Fibroblast of lung (primary cell): ENCODE measurements around the gene CFAP52. TPM values are rescaled to one million over a fixed set of nuclear protein-coding genes. Genes with fewer than 3 reads are reported as not detected.

Experiments
- DNase-seq, 2 donors: peaks; one replicate each; pipeline versions ENCODE4 v3.0.0 to v3.0.0-alpha.2; 2010; ENCODE audit warnings: low read depth in 2 of 2
- H2AFZ ChIP-seq: 2 replicates; pipeline ENCODE4 v1.5.1; 2012; ENCODE audit warnings: low read length, control low read depth, inconsistent platforms
- H3K27ac ChIP-seq: 2 replicates; pipeline ENCODE4 v1.5.1; 2011; ENCODE audit warnings: low read length, control low read depth; ENCODE audit not compliant: insufficient read depth
- H3K27me3 ChIP-seq: 2 replicates; pipeline ENCODE4 v1.5.1; 2011; ENCODE audit warnings: mild to moderate bottlenecking, low read length; ENCODE audit not compliant: control insufficient read depth, insufficient read depth
- H3K36me3 ChIP-seq: 2 replicates; pipeline ENCODE4 v1.5.1; 2011; ENCODE audit warnings: low read length; ENCODE audit not compliant: control insufficient read depth, insufficient read depth
- H3K4me1 ChIP-seq: 2 replicates; pipeline ENCODE4 v1.5.1; 2011; ENCODE audit warnings: low read length; ENCODE audit not compliant: control insufficient read depth, insufficient read depth; ENCODE audit errors: extremely low read depth
- H3K4me2 ChIP-seq: 2 replicates; pipeline ENCODE4 v1.5.1; 2011; ENCODE audit warnings: low read length, control low read depth; ENCODE audit not compliant: insufficient read depth; ENCODE audit errors: extremely low read depth
- H3K4me3 ChIP-seq, 4 experiments: fragments of 200-600 bp in 1 of 4; sonication (generic) in 1 of 4; replicated peaks in 1 of 4; 2 replicates each; pipeline ENCODE4 v1.5.1; 2011 to 2016; ENCODE audit warnings: low read length in 4 of 4, low read depth in 3 of 4, mild to moderate bottlenecking in 3 of 4, control low read depth in 2 of 4, inconsistent platforms in 1 of 4, mixed read lengths in 1 of 4; ENCODE audit not compliant: insufficient read depth in 1 of 4; ENCODE audit errors: control extremely low read depth in 1 of 4
- H3K79me2 ChIP-seq: 2 replicates; pipeline ENCODE4 v1.5.1; 2012; ENCODE audit warnings: mild to moderate bottlenecking, low read length, inconsistent platforms; ENCODE audit not compliant: control insufficient read depth, insufficient read depth
- H3K9ac ChIP-seq: 2 replicates; pipeline ENCODE4 v1.5.1; 2011; ENCODE audit warnings: mild to moderate bottlenecking, low read length, control low read depth; ENCODE audit not compliant: insufficient read depth
- H3K9me3 ChIP-seq: 2 replicates; pipeline ENCODE4 v1.5.1; 2012; ENCODE audit warnings: low read depth, low read length; ENCODE audit not compliant: control insufficient read depth, insufficient read depth
- H4K20me1 ChIP-seq: 2 replicates; pipeline ENCODE4 v1.5.1; 2011; ENCODE audit warnings: low read length; ENCODE audit not compliant: control insufficient read depth, insufficient read depth; ENCODE audit errors: extremely low read depth
- CTCF ChIP-seq, 2 donors: IDR thresholded peaks in 1 of 2; conservative IDR thresholded peaks in 1 of 2; 1 replicate in 1 of 2; 2 replicates in 1 of 2; pipeline ENCODE4 v1.5.1; 2011 to 2012; ENCODE audit warnings: low read length in 2 of 2, control low read depth in 1 of 2, inconsistent platforms in 1 of 2, low read depth in 1 of 2, mild to moderate bottlenecking in 1 of 2
- EZH2 ChIP-seq: IDR thresholded peaks from 2 replicates; pipeline ENCODE4 v1.5.1; 2012; ENCODE audit warnings: low read length, control low read depth, mild to moderate bottlenecking; ENCODE audit errors: missing control alignments
- polyA plus RNA-seq, 2 donors: library from polyadenylated mRNA; depleted of rRNA in 1 of 2; stranded (reverse) in 1 of 2; unstranded in 1 of 2; fragments of >200 nt; gene quantifications; 2 replicates each; pipeline ENCODE4 v1.2.1, GENCODE V29; 2011 to 2012; ENCODE audit warnings: missing spikeins in 1 of 2
- total RNA-seq: library from RNA; depleted of rRNA; stranded (reverse); fragments of >200 nt; gene quantifications from 2 replicates; pipeline ENCODE4 v1.2.1, GENCODE V29; 2014

CFAP52 gene
- total and polyA plus RNA-seq, 2 donors (not counting 1 experiment from before 2014, with no cell fraction given), result 0.33 TPM; not detected in 1

DNA sequence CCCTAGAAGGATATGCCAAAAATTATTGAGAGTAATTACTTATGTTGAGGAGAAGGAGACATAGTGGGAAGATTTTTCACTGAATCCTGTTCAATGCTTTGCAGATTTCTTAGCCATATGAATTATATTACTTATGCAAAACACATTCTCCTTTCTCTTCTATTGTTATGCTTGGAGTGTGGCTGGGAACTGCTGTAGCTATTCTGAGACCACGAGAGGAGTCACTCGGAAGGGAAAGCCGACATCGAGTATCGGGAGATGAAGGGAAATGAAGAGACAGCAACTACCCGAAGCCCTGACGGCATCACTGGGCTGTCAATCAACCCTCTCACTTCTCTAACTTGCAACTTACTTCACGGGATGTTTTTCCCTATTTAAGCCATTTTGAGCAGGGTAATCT, 40.4 kb upstream of the CFAP52 start:
- Histone ChIP-seq H3K79me2 (no peaks in the 10 kb centered on the region), H3K36me3 (no peaks in the 10 kb centered on the region), H4K20me1 (no peaks in the 10 kb centered on the region), H3K27me3 (no peaks in the 10 kb centered on the region), H3K4me2 (no peak overlapping the region), H3K4me3 (no peak overlapping the region), H3K9ac (no peak overlapping the region), H3K4me1 (no peaks in the 10 kb centered on the region), H3K9me3 (no peaks in the 10 kb centered on the region), H2AFZ (no peak overlapping the region), H3K27ac (no peak overlapping the region)
- TF ChIP-seq EZH2 (no peak), CTCF (conservative IDR thresholded peaks at IDR 0.05 in 1 of 2, IDR thresholded peaks at IDR 0.05 in 1 of 2; ENCODE audit: low read depth in 1 of 2, low read length in 2 of 2) (no peak)
- peak in 1 of 2 donors; percentile 8 for DNase-seq

- Histone ChIP-seq H3K4me3 (no peak overlapping the region), H3K27ac (no peak overlapping the region), H3K9me3 (no peaks in the 10 kb centered on the region), H3K36me3 (no peaks in the 10 kb centered on the region), H3K4me2 (no peak overlapping the region), H4K20me1 (no peaks in the 10 kb centered on the region), H3K27me3 (no peaks in the 10 kb centered on the region), H3K9ac (no peak overlapping the region), H3K4me1 (no peaks in the 10 kb centered on the region), H2AFZ (no peak overlapping the region), H3K79me2 (no peaks in the 10 kb centered on the region)
- DNase-seq, result no peak
- TF ChIP-seq EZH2 (no peak), CTCF (conservative IDR thresholded peaks at IDR 0.05 in 1 of 2, IDR thresholded peaks at IDR 0.05 in 1 of 2; ENCODE audit: low read depth in 1 of 2, low read length in 2 of 2) (no peak)
These were observed 39.2 kb upstream of the CFAP52 start for GRCh38 chr17:9537177-9537776.

GRCh38 chr17:9538626-9539025, 37.8 kb upstream of the CFAP52 start:
- Histone ChIP-seq H3K9me3 (no peaks in the 10 kb centered on the region), H3K4me2 (no peak overlapping the region), H3K27ac (no peak overlapping the region), H3K4me3 (no peak overlapping the region), H3K36me3 (no peaks in the 10 kb centered on the region), H4K20me1 (no peaks in the 10 kb centered on the region), H3K79me2 (no peaks in the 10 kb centered on the region), H2AFZ (no peak overlapping the region), H3K9ac (no peak overlapping the region), H3K4me1 (no peaks in the 10 kb centered on the region), H3K27me3 (no peaks in the 10 kb centered on the region)
- DNase-seq, result no peak
- no peak for TF ChIP-seq CTCF (conservative IDR thresholded peaks at IDR 0.05 in 1 of 2, IDR thresholded peaks at IDR 0.05 in 1 of 2; ENCODE audit: low read depth in 1 of 2, low read length in 2 of 2)
- TF ChIP-seq EZH2, result no peak
